GM12878 (cell line): Measurements from ENCODE around the gene RBMS3. TPM values are rescaled to one million over a fixed set of nuclear protein-coding genes. Genes with fewer than 3 reads are reported as not detected.

Experiments used
- ATAC-seq: fragments of 200-7000 bp; cut with Tn5 transposase; 3 replicates; pipeline ENCODE4 v1.9.1; 2020; ENCODE audit warnings: mild to moderate bottlenecking, moderate library complexity
- BruUV-seq: library from RNA; stranded (reverse); fragments of 400-500 nt; replicated peaks from 2 replicates; lab custom pipeline; 2021; lab: Mats Ljungman, UMichigan
- CTCF ChIA-PET: fragments of 300-600 bp; sonication (Branson Sonifier 250); formaldehyde crosslinking; extraction: SDS; loops from one replicate; lab custom pipeline; 2021; ENCODE audit warnings: inconsistent platforms; lab: Yijun Ruan, JAX
- POLR2A ChIA-PET: fragments of 350-600 bp; formaldehyde crosslinking; extraction: SDS; loops from one replicate; lab custom pipeline; 2021; ENCODE audit warnings: inconsistent platforms; lab: Charles Lee
- RAD21 ChIA-PET: fragments of 300-600 bp; sonication (Branson Sonifier 250); formaldehyde crosslinking; loops from one replicate; lab custom pipeline; 2023; ENCODE audit warnings: antibody characterized with exemption; ENCODE audit not compliant: unreplicated experiment; lab: Charles Lee
- SMC1A ChIA-PET: fragments of 300-600 bp; sonication (Branson Sonifier 250); formaldehyde crosslinking; loops from one replicate; lab custom pipeline; 2023; ENCODE audit not compliant: unreplicated experiment, uncharacterized antibody; lab: Charles Lee
- DNase-seq: peaks from one replicate; pipeline ENCODE4 v3.0.0-alpha.2; 2011; ENCODE audit warnings: low read depth, low spot score
- FAIRE-seq: peaks from 3 replicates; lab custom pipeline; 2011; peaks lifted over from hg19 to GRCh38; lab: Jason Lieb, UNC
- H2AFZ ChIP-seq: 2 replicates; pipeline ENCODE4 v1.6.0; 2011; ENCODE audit warnings: low read depth, low read length, control low read depth; ENCODE audit not compliant: control insufficient read depth
- H3K27ac ChIP-seq: 2 replicates; pipeline ENCODE4 v1.5.1; 2011; ENCODE audit warnings: control low read depth; ENCODE audit not compliant: control insufficient read depth, insufficient read depth
- H3K27me3 ChIP-seq, 2 experiments: replicated peaks in 1 of 2; 2 replicates each; pipeline versions ENCODE4 v1.6.0 to v1.6.1; 2011; ENCODE audit warnings: low read length in 1 of 2; ENCODE audit not compliant: control insufficient read depth in 2 of 2, insufficient read depth in 2 of 2
- H3K36me3 ChIP-seq, 2 experiments: 2 replicates each; pipeline ENCODE4 v1.5.1; 2011; ENCODE audit warnings: low read length in 1 of 2; ENCODE audit not compliant: control insufficient read depth in 2 of 2, insufficient read depth in 2 of 2
- H3K4me1 ChIP-seq: 2 replicates; pipeline ENCODE4 v1.6.1; 2011; ENCODE audit warnings: mild to moderate bottlenecking, low read length, moderate library complexity, mixed read lengths; ENCODE audit not compliant: control insufficient read depth, insufficient read depth
- H3K4me2 ChIP-seq: 2 replicates; pipeline ENCODE4 v1.6.0; 2011; ENCODE audit warnings: control low read depth; ENCODE audit not compliant: control insufficient read depth, insufficient read depth
- H3K4me3 ChIP-seq: fragments of 200-600 bp; sonication (generic); 2 replicates; pipeline ENCODE4 v1.5.1; 2016
- H3K79me2 ChIP-seq: 2 replicates; pipeline ENCODE4 v1.6.0; 2011; ENCODE audit warnings: low read length; ENCODE audit not compliant: control insufficient read depth, insufficient read depth
- H3K9ac ChIP-seq: 2 replicates; pipeline ENCODE4 v1.8.0; 2011; ENCODE audit warnings: low read length, control low read depth, mixed read lengths; ENCODE audit not compliant: control insufficient read depth, insufficient read depth
- H3K9me3 ChIP-seq: replicated peaks from 3 replicates; pipeline ENCODE4 v1.5.1; 2011; ENCODE audit warnings: mild to moderate bottlenecking, low read length; ENCODE audit not compliant: control insufficient read depth, insufficient read depth
- H4K20me1 ChIP-seq: 2 replicates; pipeline ENCODE4 v1.6.0; 2011; ENCODE audit not compliant: control insufficient read depth, insufficient read depth
- BCL11A ChIP-seq: IDR thresholded peaks from 2 replicates; pipeline ENCODE4 v1.6.1; 2011; ENCODE audit warnings: low read depth, low read length
- BRCA1 ChIP-seq: IDR thresholded peaks from 2 replicates; pipeline ENCODE4 v1.6.1; 2011; ENCODE audit warnings: low read depth, low read length, improper control_type of control experiment
- CBX5 ChIP-seq: sonication (generic); IDR thresholded peaks from 2 replicates; pipeline ENCODE4 v1.6.1; 2016; ENCODE audit warnings: low read depth, moderate library complexity, mild to moderate bottlenecking, inconsistent platforms
- CHD1 ChIP-seq: IDR thresholded peaks from 2 replicates; pipeline ENCODE4 v1.6.1; 2012; ENCODE audit warnings: low read depth, low read length, improper control_type of control experiment
- CREM ChIP-seq: IDR thresholded peaks from 2 replicates; pipeline ENCODE4 v1.6.1; 2014; ENCODE audit warnings: antibody characterized with exemption, low read depth
- ELK1 ChIP-seq: IDR thresholded peaks from 2 replicates; pipeline ENCODE4 v1.6.1; 2012; ENCODE audit warnings: low read depth, low read length, improper control_type of control experiment
- EZH2 ChIP-seq: IDR thresholded peaks from 2 replicates; pipeline ENCODE4 v1.6.1; 2012; ENCODE audit warnings: low read depth, mild to moderate bottlenecking, control low read depth, inconsistent platforms, low read length, borderline replicate concordance; ENCODE audit not compliant: control insufficient read depth
- MEF2A ChIP-seq: IDR thresholded peaks from 2 replicates; pipeline ENCODE4 v1.6.1; 2011; ENCODE audit warnings: low read depth, mild to moderate bottlenecking, low read length, moderate library complexity; ENCODE audit not compliant: insufficient read depth
- MTA3 ChIP-seq: IDR thresholded peaks from 2 replicates; pipeline ENCODE4 v1.6.1; 2012; ENCODE audit warnings: low read length, inconsistent platforms, borderline replicate concordance
- POLR2A ChIP-seq: IDR thresholded peaks from 2 replicates; pipeline ENCODE4 v1.6.1; 2011; ENCODE audit warnings: low read depth, mild to moderate bottlenecking, low read length
- RAD51 ChIP-seq: fragments of 450-650 bp; IDR thresholded peaks from 2 replicates; pipeline ENCODE4 v1.6.1; 2016; ENCODE audit warnings: moderate library complexity, mild to moderate bottlenecking, inconsistent platforms
- SIN3A ChIP-seq: IDR thresholded peaks from 2 replicates; pipeline ENCODE4 v1.6.1; 2012; ENCODE audit warnings: low read depth, low read length, improper control_type of control experiment
- TAF1 ChIP-seq: IDR thresholded peaks from 2 replicates; pipeline ENCODE4 v1.6.1; 2011; ENCODE audit warnings: mild to moderate bottlenecking, low read depth, low read length, borderline replicate concordance
- ZBED1 ChIP-seq: IDR thresholded peaks from 2 replicates; pipeline ENCODE4 v1.6.1; 2016; ENCODE audit warnings: borderline replicate concordance
- ZNF622 ChIP-seq: fragments of 450-650 bp; IDR thresholded peaks from 2 replicates; pipeline ENCODE4 v1.6.1; 2017; ENCODE audit warnings: mild to moderate bottlenecking, inconsistent platforms
- WGBS: methylation state at CpG from one replicate; pipeline ENCODE4 v1.1.6; 2016; ENCODE audit warnings: low lambda C conversion rate; ENCODE audit not compliant: insufficient replicate concordance, insufficient coverage; ENCODE audit errors: missing lambda C conversion rate; 5-methylcytosine and 5-hydroxymethylcytosine counted together
- in situ Hi-C: fragments of 300-500 bp; cut with MboI; formaldehyde crosslinking; loops from 9 replicates; pipeline ENCODE4 v1.14.3; 2018; ENCODE audit warnings: mixed read lengths
- intact Hi-C: fragments of 100-400 bp; cut with micrococcal nuclease; formaldehyde crosslinking; loops from one replicate; pipeline ENCODE4 v1.14.2; 2022; ENCODE audit not compliant: unreplicated experiment
- polyA plus RNA-seq, 11 experiments: library from polyadenylated mRNA; depleted of rRNA in 4 of 11; unstranded in 6 of 11; stranded (reverse) in 5 of 11; fragments of >200 nt; fragmentation: Nextera tagmentation in 4 of 11; fragmentation: Illumina TruSeq in 1 of 11; extraction: Ambion mirVana in 4 of 11; extraction: Trizol in 1 of 11; gene quantifications; 1 replicate in 1 of 11; 2 replicates in 10 of 11; pipeline versions ENCODE4 v1.2.1 to v1.2.3, GENCODE V29; 2011 to 2016; ENCODE audit warnings: inconsistent platforms in 2 of 11, missing spikeins in 2 of 11, low read depth in 1 of 11
- total RNA-seq, 4 experiments: library from RNA; depleted of rRNA in 3 of 4; stranded (reverse); fragments of >200 nt in 3 of 4; fragmentation: Illumina TruSeq in 1 of 4; extraction: Trizol in 1 of 4; gene quantifications; 2 replicates each; pipeline versions ENCODE4 v1.2.1 to v1.2.3, GENCODE V29; 2013 to 2021
- TF ChIP-seq, protein P1 (sequence below): fragments of 450-650 bp; IDR thresholded peaks from 2 replicates; pipeline ENCODE4 v1.6.1; 2017; ENCODE audit warnings: borderline replicate concordance
- TF ChIP-seq, protein P2 (sequence below): IDR thresholded peaks from 2 replicates; pipeline ENCODE4 v1.6.1; 2011; ENCODE audit warnings: low read depth, mild to moderate bottlenecking, low read length, moderate library complexity, borderline replicate concordance; ENCODE audit errors: extremely low read depth

Gene RBMS3
- total and polyA plus RNA-seq, 10 of the 15 experiments (the other 5 are each of a cell fraction or from before 2014, with no cell fraction given): 0.79 to 4.7 (median 3.1) TPM

GRCh38 chr3:29345516-29346300 is 64.8 kb downstream of the RBMS3 start (continued):
- TF ChIP-seq RAD51 (no peak), BCL11A (no peak), CBX5 (no peak), POLR2A (no peak), EZH2 (no peak), MTA3 (no peak)
- TF ChIP-seq, protein P1, sequence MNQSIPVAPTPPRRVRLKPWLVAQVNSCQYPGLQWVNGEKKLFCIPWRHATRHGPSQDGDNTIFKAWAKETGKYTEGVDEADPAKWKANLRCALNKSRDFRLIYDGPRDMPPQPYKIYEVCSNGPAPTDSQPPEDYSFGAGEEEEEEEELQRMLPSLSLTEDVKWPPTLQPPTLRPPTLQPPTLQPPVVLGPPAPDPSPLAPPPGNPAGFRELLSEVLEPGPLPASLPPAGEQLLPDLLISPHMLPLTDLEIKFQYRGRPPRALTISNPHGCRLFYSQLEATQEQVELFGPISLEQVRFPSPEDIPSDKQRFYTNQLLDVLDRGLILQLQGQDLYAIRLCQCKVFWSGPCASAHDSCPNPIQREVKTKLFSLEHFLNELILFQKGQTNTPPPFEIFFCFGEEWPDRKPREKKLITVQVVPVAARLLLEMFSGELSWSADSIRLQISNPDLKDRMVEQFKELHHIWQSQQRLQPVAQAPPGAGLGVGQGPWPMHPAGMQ: no peak
- TF ChIP-seq, all 136 proteins: peak for 0

DNA sequence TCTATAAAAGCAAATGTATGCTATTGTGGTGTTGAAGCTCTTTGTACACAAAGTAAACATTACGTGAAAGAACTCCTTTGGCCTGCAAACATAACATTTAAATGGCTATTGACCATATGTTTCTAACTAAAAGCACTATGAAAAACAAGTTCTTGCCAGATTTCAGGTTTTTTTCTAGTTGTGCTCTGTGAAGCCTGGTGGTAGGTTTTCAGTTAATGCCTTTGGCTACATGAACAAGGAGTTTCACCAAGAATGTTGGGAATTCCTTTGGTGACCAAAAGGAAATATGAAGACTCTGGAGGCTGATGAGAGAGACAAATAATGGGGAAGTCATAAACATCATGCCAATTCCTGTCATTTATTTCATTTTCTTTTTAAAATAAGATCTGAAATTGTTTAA is 66.0 kb downstream of the RBMS3 start:
- intact Hi-C loops: no loop called here
- peak; percentile 41 for FAIRE-seq
- SMC1A ChIA-PET: interaction anchor here (0.6 kb wide), 1 partner anchor 32 kb away, joined by 5 read pairs; no protein-coding TSS in a partner anchor

More for the DNA sequence above, 66.0 kb downstream of the RBMS3 start:
- Histone ChIP-seq H3K79me2 (no peaks in the 10 kb centered on the region), H2AFZ (no peak overlapping the region; the same call in 1 of the 2 replicates), H3K27ac (no peak overlapping the region), H3K4me2 (no peak overlapping the region), H3K36me3 (no peaks in the 10 kb centered on the region), H3K4me3 (no peak overlapping the region), H4K20me1 (no peaks in the 10 kb centered on the region), H3K4me1 (no peaks in the 10 kb centered on the region), H3K9me3 (no peaks in the 10 kb centered on the region; the same call in 2 of the 3 replicates), H3K9ac (no peak overlapping the region), H3K27me3 (no peaks in the 10 kb centered on the region)
- 45% methylated on average over 1 of the region's 1 CpG for WGBS
- ATAC-seq (no peak), DNase-seq (no peak)
- ChIA-PET POLR2A (no interaction called here), RAD21 (no interaction called here), CTCF (no interaction called here)
- no TSS peak for BruUV-seq
- in situ Hi-C loops: no loop called here
- no peak for TF ChIP-seq CREM
- TF ChIP-seq ELK1: no peak
- TF ChIP-seq, protein P2, sequence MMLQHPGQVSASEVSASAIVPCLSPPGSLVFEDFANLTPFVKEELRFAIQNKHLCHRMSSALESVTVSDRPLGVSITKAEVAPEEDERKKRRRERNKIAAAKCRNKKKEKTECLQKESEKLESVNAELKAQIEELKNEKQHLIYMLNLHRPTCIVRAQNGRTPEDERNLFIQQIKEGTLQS: no peak
- TF ChIP-seq CHD1: no peak
- no peak for TF ChIP-seq SIN3A
- no peak for TF ChIP-seq ZBED1
- TF ChIP-seq TAF1: no peak
- TF ChIP-seq BRCA1: no peak
- no peak for TF ChIP-seq MEF2A
- TF ChIP-seq ZNF622: no peak
